HEK293 (cell line): ENCODE results near the gene PI4KB.

Experiments used
- EGR2 ChIP-seq: fragments of 450-650 bp; formaldehyde crosslinking; IDR thresholded peaks from 2 replicates; pipeline ENCODE4 v1.5.1; 2016; ENCODE audit warnings: low read depth, missing biosample characterization, missing genetic modification characterization
- GLIS1 ChIP-seq: fragments of 450-650 bp; formaldehyde crosslinking; IDR thresholded peaks from 2 replicates; pipeline ENCODE4 v1.5.1; 2016; ENCODE audit warnings: missing biosample characterization, missing genetic modification characterization
- KLF1 ChIP-seq: fragments of 450-650 bp; formaldehyde crosslinking; IDR thresholded peaks from 2 replicates; pipeline ENCODE4 v1.5.1; 2016; ENCODE audit warnings: missing biosample characterization, missing genetic modification characterization
- KLF8 ChIP-seq: fragments of 450-650 bp; formaldehyde crosslinking; IDR thresholded peaks from 2 replicates; pipeline ENCODE4 v1.5.1; 2016; ENCODE audit warnings: missing biosample characterization, missing genetic modification characterization
- KLF9 ChIP-seq: fragments of 450-650 bp; formaldehyde crosslinking; IDR thresholded peaks from 2 replicates; pipeline ENCODE4 v1.5.1; 2016; ENCODE audit warnings: missing biosample characterization, missing genetic modification characterization, low read depth
- MZF1 ChIP-seq: fragments of 450-650 bp; formaldehyde crosslinking; IDR thresholded peaks from 2 replicates; pipeline ENCODE4 v1.5.1; 2017; ENCODE audit warnings: missing biosample characterization, missing genetic modification characterization, borderline replicate concordance
- SP3 ChIP-seq: fragments of 450-650 bp; formaldehyde crosslinking; IDR thresholded peaks from 2 replicates; pipeline ENCODE4 v1.5.1; 2016; ENCODE audit warnings: missing biosample characterization, missing genetic modification characterization
- YY2 ChIP-seq: fragments of 450-650 bp; formaldehyde crosslinking; IDR thresholded peaks from 2 replicates; pipeline ENCODE4 v1.5.1; 2016; ENCODE audit warnings: missing biosample characterization, missing genetic modification characterization
- ZBTB44 ChIP-seq: fragments of 450-650 bp; IDR thresholded peaks from 2 replicates; pipeline ENCODE4 v1.5.1; 2018; ENCODE audit warnings: missing biosample characterization, mild to moderate bottlenecking, missing genetic modification characterization
- ZBTB49 ChIP-seq: fragments of 450-650 bp; formaldehyde crosslinking; IDR thresholded peaks from 2 replicates; pipeline ENCODE4 v1.5.1; 2016; ENCODE audit warnings: missing biosample characterization, missing genetic modification characterization, low read depth
- ZEB2 ChIP-seq: fragments of 450-650 bp; formaldehyde crosslinking; IDR thresholded peaks from 2 replicates; pipeline ENCODE4 v1.5.1; 2016; ENCODE audit warnings: missing biosample characterization, missing genetic modification characterization
- ZNF112 ChIP-seq: fragments of 450-650 bp; formaldehyde crosslinking; IDR thresholded peaks from 2 replicates; pipeline ENCODE4 v1.5.0; 2017; ENCODE audit warnings: missing biosample characterization, missing genetic modification characterization
- ZNF148 ChIP-seq: fragments of 450-650 bp; formaldehyde crosslinking; IDR thresholded peaks from 2 replicates; pipeline ENCODE4 v1.5.0; 2017; ENCODE audit warnings: missing biosample characterization, missing genetic modification characterization, borderline replicate concordance
- ZNF155 ChIP-seq: fragments of 450-650 bp; formaldehyde crosslinking; IDR thresholded peaks from 2 replicates; pipeline ENCODE4 v1.5.1; 2016; ENCODE audit warnings: missing biosample characterization, missing genetic modification characterization
- ZNF169 ChIP-seq: fragments of 450-650 bp; formaldehyde crosslinking; IDR thresholded peaks from 2 replicates; pipeline ENCODE4 v1.5.1; 2016; ENCODE audit warnings: missing biosample characterization, missing genetic modification characterization
- ZNF18 ChIP-seq: fragments of 450-650 bp; formaldehyde crosslinking; IDR thresholded peaks from 2 replicates; pipeline ENCODE4 v1.5.1; 2016; ENCODE audit warnings: missing biosample characterization, missing genetic modification characterization
- ZNF221 ChIP-seq: fragments of 450-650 bp; formaldehyde crosslinking; IDR thresholded peaks from 2 replicates; pipeline ENCODE4 v1.5.1; 2017; ENCODE audit warnings: missing biosample characterization, missing genetic modification characterization, borderline replicate concordance
- ZNF239 ChIP-seq: fragments of 450-650 bp; formaldehyde crosslinking; IDR thresholded peaks from 2 replicates; pipeline ENCODE4 v1.5.1; 2016; ENCODE audit warnings: missing biosample characterization, missing genetic modification characterization
- ZNF266 ChIP-seq: fragments of 450-650 bp; formaldehyde crosslinking; IDR thresholded peaks from 2 replicates; pipeline ENCODE4 v1.5.1; 2016; ENCODE audit warnings: missing biosample characterization, missing genetic modification characterization, low read depth
- ZNF292 ChIP-seq: fragments of 450-650 bp; formaldehyde crosslinking; IDR thresholded peaks from 2 replicates; pipeline ENCODE4 v1.5.1; 2016; ENCODE audit warnings: low read depth, missing biosample characterization, missing genetic modification characterization, borderline replicate concordance
- ZNF510 ChIP-seq: fragments of 450-650 bp; formaldehyde crosslinking; IDR thresholded peaks from 2 replicates; pipeline ENCODE4 v1.5.1; 2018; ENCODE audit warnings: mild to moderate bottlenecking, missing genetic modification characterization, missing biosample characterization; ENCODE audit not compliant: insufficient replicate concordance
- ZNF529 ChIP-seq: fragments of 450-650 bp; formaldehyde crosslinking; IDR thresholded peaks from 2 replicates; pipeline ENCODE4 v1.5.1; 2017; ENCODE audit warnings: missing genetic modification characterization, missing biosample characterization; ENCODE audit not compliant: insufficient replicate concordance
- ZNF560 ChIP-seq: fragments of 450-650 bp; formaldehyde crosslinking; IDR thresholded peaks from 2 replicates; pipeline ENCODE4 v1.5.1; 2017; ENCODE audit warnings: missing biosample characterization, missing genetic modification characterization, borderline replicate concordance
- ZNF660 ChIP-seq: fragments of 450-650 bp; IDR thresholded peaks from 2 replicates; pipeline ENCODE4 v1.5.1; 2018; ENCODE audit warnings: missing biosample characterization, mild to moderate bottlenecking, missing genetic modification characterization
- ZNF701 ChIP-seq: fragments of 450-650 bp; formaldehyde crosslinking; IDR thresholded peaks from 2 replicates; pipeline ENCODE4 v1.5.1; 2016; ENCODE audit warnings: missing biosample characterization, missing genetic modification characterization
- ZNF707 ChIP-seq: fragments of 450-650 bp; formaldehyde crosslinking; IDR thresholded peaks from 2 replicates; pipeline ENCODE4 v1.5.1; 2016; ENCODE audit warnings: missing biosample characterization, missing genetic modification characterization
- ZNF747 ChIP-seq: fragments of 450-650 bp; formaldehyde crosslinking; IDR thresholded peaks from 2 replicates; pipeline ENCODE4 v1.5.1; 2016; ENCODE audit warnings: missing biosample characterization, missing genetic modification characterization
- ZNF792 ChIP-seq: fragments of 450-650 bp; formaldehyde crosslinking; IDR thresholded peaks from 2 replicates; pipeline ENCODE4 v1.5.1; 2016; ENCODE audit warnings: missing biosample characterization, missing genetic modification characterization
- ZSCAN23 ChIP-seq: fragments of 450-650 bp; formaldehyde crosslinking; IDR thresholded peaks from 2 replicates; pipeline ENCODE4 v1.5.1; 2016; ENCODE audit warnings: missing biosample characterization, missing genetic modification characterization

PI4KB gene

GRCh38 chr1:151372058-151372934 is 45.1 kb upstream of the PI4KB start, which contains the start of gene SELENBP1 (continued):
- TF ChIP-seq ZNF792 (tag by site-specific recombination) (no peak), ZNF148 (tag by site-specific recombination) (no peak), SP3 (tag by site-specific recombination) (peak; percentile 72), ZNF707 (tag by site-specific recombination) (no peak), ZNF239 (no peak), YY2 (tag by site-specific recombination) (no peak), ZNF221 (tag by site-specific recombination) (no peak; the same call in 1 of the 2 replicates), ZNF292 (tag by site-specific recombination) (no peak), ZEB2 (tag by site-specific recombination) (peak; percentile 61; the same call in 1 of the 2 replicates), ZNF560 (tag by site-specific recombination) (no peak), ZNF660 (tag by site-specific recombination) (peak; percentile 72; the same call in 1 of the 2 replicates), ZNF529 (tag by site-specific recombination) (no peak), ZNF169 (tag by site-specific recombination) (no peak), ZNF701 (tag by site-specific recombination) (no peak), ZBTB49 (tag by site-specific recombination) (no peak), ZNF155 (tag by site-specific recombination) (no peak), ZBTB44 (tag by site-specific recombination) (no peak), KLF9 (peak; percentile 82), ZNF18 (tag by site-specific recombination) (peak; percentile 75), ZNF266 (tag by site-specific recombination) (no peak), ZSCAN23 (tag by site-specific recombination) (no peak), ZNF747 (tag by site-specific recombination) (no peak), ZNF112 (tag by site-specific recombination) (no peak), EGR2 (tag by site-specific recombination) (no peak), ZNF510 (tag by site-specific recombination) (no peak), KLF8 (tag by site-specific recombination) (0 out of 2 replicates have a peak, but pooled peaks have one; percentile 51), GLIS1 (tag by site-specific recombination) (peak; percentile 58; the same call in 1 of the 2 replicates), KLF1 (peak; percentile 75), MZF1 (tag by site-specific recombination) (peak; percentile 59; the same call in 1 of the 2 replicates)
